GM12878 (cell line): Measurements from ENCODE around the gene NEU4. TPM values are rescaled to one million over a fixed set of nuclear protein-coding genes. Genes with fewer than 3 reads are reported as not detected.

Experiments
- BACH1 ChIP-seq: fragments of 450-650 bp; IDR thresholded peaks from 2 replicates; pipeline ENCODE4 v1.6.1; 2017; ENCODE audit warnings: mild to moderate bottlenecking, borderline replicate concordance
- EED ChIP-seq: sonication (generic); IDR thresholded peaks from 2 replicates; pipeline ENCODE4 v1.6.1; 2016; ENCODE audit warnings: antibody characterized with exemption, low read depth
- MYC ChIP-seq: IDR thresholded peaks from 2 replicates; pipeline ENCODE4 v1.6.1; 2011; ENCODE audit warnings: mild to moderate bottlenecking, low read length, moderate library complexity, inconsistent platforms; ENCODE audit not compliant: insufficient read depth, insufficient replicate concordance, insufficient read length, severe bottlenecking
- PAX5 ChIP-seq: IDR thresholded peaks from 2 replicates; pipeline ENCODE4 v1.6.1; 2011; ENCODE audit warnings: low read depth, low read length, borderline replicate concordance
- RCOR1 ChIP-seq: conservative IDR thresholded peaks from 2 replicates; pipeline ENCODE4 v1.6.1; 2012; ENCODE audit warnings: low read depth, low read length, improper control_type of control experiment
- RFX5 ChIP-seq: IDR thresholded peaks from 2 replicates; pipeline ENCODE4 v1.6.1; 2011; ENCODE audit warnings: low read depth, low read length, improper control_type of control experiment
- RUNX3 ChIP-seq: IDR thresholded peaks from 2 replicates; pipeline ENCODE4 v1.6.1; 2012; ENCODE audit warnings: low read length, inconsistent platforms
- TCF12 ChIP-seq: IDR thresholded peaks from 2 replicates; pipeline ENCODE4 v1.6.1; 2011; ENCODE audit warnings: low read depth, mild to moderate bottlenecking, low read length
- YY1 ChIP-seq: IDR thresholded peaks from 2 replicates; pipeline ENCODE4 v1.6.1; 2011; ENCODE audit warnings: low read depth, mild to moderate bottlenecking, low read length
- ZNF217 ChIP-seq: fragments of 450-650 bp; IDR thresholded peaks from 2 replicates; pipeline ENCODE4 v1.6.1; 2017; ENCODE audit warnings: antibody characterized with exemption, mild to moderate bottlenecking
- polyA plus RNA-seq, 11 experiments: library from polyadenylated mRNA; depleted of rRNA in 4 of 11; unstranded in 6 of 11; stranded (reverse) in 5 of 11; fragments of >200 nt; fragmentation: Nextera tagmentation in 4 of 11; fragmentation: Illumina TruSeq in 1 of 11; extraction: Ambion mirVana in 4 of 11; extraction: Trizol in 1 of 11; gene quantifications; 1 replicate in 1 of 11; 2 replicates in 10 of 11; pipeline versions ENCODE4 v1.2.1 to v1.2.3, GENCODE V29; 2011 to 2016; ENCODE audit warnings: inconsistent platforms in 2 of 11, missing spikeins in 2 of 11, low read depth in 1 of 11
- total RNA-seq, 4 experiments: library from RNA; depleted of rRNA in 3 of 4; stranded (reverse); fragments of >200 nt in 3 of 4; fragmentation: Illumina TruSeq in 1 of 4; extraction: Trizol in 1 of 4; gene quantifications; 2 replicates each; pipeline versions ENCODE4 v1.2.1 to v1.2.3, GENCODE V29; 2013 to 2021
- TF ChIP-seq, protein P1 (sequence below): fragments of 450-650 bp; IDR thresholded peaks from 2 replicates; pipeline ENCODE4 v1.6.1; 2017; ENCODE audit warnings: mild to moderate bottlenecking, moderate library complexity

NEU4 gene
- total and polyA plus RNA-seq, 10 of the 15 experiments (the other 5 are each of a cell fraction or from before 2014, with no cell fraction given) = 0.01 to 0.28 (median 0.14) TPM; not detected in 5

- TF ChIP-seq YY1 (peak; percentile 40; the same call in 1 of the 2 replicates), RUNX3 (peak; percentile 70), MYC (no peak), RCOR1 (0 out of 2 replicates have a peak, but pooled peaks have one; percentile 34), RFX5 (no peak), PAX5 (peak; percentile 6; the same call in 1 of the 2 replicates), EED (peak; percentile 92), ZNF217 (no peak), BACH1 (peak; percentile 30; the same call in 1 of the 2 replicates), TCF12 (no peak)
- TF ChIP-seq, protein P1, sequence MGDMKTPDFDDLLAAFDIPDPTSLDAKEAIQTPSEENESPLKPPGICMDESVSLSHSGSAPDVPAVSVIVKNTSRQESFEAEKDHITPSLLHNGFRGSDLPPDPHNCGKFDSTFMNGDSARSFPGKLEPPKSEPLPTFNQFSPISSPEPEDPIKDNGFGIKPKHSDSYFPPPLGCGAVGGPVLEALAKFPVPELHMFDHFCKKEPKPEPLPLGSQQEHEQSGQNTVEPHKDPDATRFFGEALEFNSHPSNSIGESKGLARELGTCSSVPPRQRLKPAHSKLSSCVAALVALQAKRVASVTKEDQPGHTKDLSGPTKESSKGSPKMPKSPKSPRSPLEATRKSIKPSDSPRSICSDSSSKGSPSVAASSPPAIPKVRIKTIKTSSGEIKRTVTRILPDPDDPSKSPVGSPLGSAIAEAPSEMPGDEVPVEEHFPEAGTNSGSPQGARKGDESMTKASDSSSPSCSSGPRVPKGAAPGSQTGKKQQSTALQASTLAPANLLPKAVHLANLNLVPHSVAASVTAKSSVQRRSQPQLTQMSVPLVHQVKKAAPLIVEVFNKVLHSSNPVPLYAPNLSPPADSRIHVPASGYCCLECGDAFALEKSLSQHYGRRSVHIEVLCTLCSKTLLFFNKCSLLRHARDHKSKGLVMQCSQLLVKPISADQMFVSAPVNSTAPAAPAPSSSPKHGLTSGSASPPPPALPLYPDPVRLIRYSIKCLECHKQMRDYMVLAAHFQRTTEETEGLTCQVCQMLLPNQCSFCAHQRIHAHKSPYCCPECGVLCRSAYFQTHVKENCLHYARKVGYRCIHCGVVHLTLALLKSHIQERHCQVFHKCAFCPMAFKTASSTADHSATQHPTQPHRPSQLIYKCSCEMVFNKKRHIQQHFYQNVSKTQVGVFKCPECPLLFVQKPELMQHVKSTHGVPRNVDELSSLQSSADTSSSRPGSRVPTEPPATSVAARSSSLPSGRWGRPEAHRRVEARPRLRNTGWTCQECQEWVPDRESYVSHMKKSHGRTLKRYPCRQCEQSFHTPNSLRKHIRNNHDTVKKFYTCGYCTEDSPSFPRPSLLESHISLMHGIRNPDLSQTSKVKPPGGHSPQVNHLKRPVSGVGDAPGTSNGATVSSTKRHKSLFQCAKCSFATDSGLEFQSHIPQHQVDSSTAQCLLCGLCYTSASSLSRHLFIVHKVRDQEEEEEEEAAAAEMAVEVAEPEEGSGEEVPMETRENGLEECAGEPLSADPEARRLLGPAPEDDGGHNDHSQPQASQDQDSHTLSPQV = no peak
Measured at GRCh38 chr2:241863536-241863954, 54.6 kb downstream of the NEU4 start (continued).
